GM12865 (cell line): ENCODE results near the gene NDOR1.

Experiments used
- DNase-seq: peaks from one replicate; pipeline ENCODE4 v3.0.0; 2010; ENCODE audit warnings: low read depth
- H3K4me3 ChIP-seq: 2 replicates; pipeline ENCODE4 v1.5.1; 2011; ENCODE audit warnings: mild to moderate bottlenecking, low read depth, low read length, control low read depth
- TF ChIP-seq, protein P1 (sequence below): IDR thresholded peaks from 2 replicates; pipeline ENCODE4 v1.5.1; 2011; ENCODE audit warnings: low read length, control low read depth, low read depth, inconsistent platforms; ENCODE audit not compliant: insufficient read depth; ENCODE audit errors: missing control alignments

Gene NDOR1

DNA sequence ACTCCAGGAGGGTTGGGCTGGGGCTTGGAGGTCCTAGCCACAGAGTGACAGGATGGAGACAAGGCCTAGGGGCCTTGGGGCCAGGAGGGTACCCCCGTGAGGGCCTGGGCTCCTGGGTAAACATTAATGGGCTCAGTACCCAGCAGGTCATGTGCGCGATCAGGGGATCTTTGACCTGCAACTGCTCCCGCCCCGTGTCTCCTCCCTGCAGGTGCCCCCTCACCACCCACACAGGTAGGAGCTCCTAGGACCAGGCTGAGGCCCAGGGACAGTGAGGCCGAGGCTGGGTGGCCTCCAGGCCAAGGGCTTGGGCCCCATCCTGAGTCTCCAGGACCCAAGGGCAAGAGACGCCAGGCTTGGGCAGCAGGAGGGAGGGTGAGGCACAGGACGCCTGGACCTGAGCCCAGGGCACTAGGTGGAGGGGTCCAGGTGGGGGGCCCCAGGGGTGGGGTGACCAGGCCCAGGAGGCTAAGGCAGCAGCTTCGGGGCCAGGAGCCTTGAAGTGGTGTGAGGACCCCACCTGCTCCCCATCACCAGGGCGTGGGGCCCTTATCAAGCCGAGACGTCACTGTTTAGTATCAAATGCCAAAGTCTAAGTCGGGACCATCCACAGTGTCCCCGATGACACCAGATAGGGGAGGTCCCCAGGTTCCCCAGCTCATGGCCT is 25.3 kb downstream of the NDOR1 start, which contains the start of gene SLC34A3:
SLC34A3 (plus strand) TSS at position 197 of the 667 bp plus-strand sequence. CDS start 802 bp downstream, outside the sequence.
- no peak for DNase-seq
- TF ChIP-seq, protein P1, sequence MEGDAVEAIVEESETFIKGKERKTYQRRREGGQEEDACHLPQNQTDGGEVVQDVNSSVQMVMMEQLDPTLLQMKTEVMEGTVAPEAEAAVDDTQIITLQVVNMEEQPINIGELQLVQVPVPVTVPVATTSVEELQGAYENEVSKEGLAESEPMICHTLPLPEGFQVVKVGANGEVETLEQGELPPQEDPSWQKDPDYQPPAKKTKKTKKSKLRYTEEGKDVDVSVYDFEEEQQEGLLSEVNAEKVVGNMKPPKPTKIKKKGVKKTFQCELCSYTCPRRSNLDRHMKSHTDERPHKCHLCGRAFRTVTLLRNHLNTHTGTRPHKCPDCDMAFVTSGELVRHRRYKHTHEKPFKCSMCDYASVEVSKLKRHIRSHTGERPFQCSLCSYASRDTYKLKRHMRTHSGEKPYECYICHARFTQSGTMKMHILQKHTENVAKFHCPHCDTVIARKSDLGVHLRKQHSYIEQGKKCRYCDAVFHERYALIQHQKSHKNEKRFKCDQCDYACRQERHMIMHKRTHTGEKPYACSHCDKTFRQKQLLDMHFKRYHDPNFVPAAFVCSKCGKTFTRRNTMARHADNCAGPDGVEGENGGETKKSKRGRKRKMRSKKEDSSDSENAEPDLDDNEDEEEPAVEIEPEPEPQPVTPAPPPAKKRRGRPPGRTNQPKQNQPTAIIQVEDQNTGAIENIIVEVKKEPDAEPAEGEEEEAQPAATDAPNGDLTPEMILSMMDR: no peak
- H3K4me3 ChIP-seq: no peak within 1 kb of the TSS

DNA sequence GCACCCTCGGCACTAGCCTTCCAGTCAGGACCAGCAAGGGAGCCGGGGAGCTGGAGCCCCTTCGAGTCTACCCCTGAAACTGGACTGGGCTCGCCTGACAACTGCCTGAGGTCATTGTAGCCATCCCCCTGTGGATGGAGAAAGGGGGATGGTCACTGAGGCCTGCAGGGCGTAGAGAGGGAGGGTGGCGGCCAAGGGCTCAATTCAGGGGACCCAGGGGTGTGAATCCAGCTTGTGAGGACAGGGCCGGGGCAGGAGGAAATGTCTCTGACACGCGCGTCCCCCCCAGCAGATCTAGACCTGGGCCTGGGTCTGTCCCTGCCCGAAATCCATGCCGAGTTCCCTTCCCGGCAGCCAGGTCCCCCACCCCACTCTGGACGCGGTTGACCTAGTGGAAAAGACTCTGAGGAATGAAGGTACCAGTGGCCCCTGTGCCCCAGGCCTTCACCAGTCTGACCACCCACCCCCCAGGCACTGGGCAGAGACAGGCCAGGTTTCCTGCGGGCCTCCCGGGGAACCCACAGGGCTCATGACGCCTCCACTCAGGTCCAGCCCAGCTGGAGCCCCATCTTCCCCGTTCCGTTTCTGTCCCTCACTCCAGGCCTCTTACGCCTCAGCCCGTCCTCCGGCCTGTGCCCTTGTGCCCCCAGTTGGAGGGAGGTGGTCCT is 26.0 kb downstream of the NDOR1 start:
- no peak overlapping the region for H3K4me3 ChIP-seq
- TF ChIP-seq, protein P1: no peak
- DNase-seq: no peak

DNA sequence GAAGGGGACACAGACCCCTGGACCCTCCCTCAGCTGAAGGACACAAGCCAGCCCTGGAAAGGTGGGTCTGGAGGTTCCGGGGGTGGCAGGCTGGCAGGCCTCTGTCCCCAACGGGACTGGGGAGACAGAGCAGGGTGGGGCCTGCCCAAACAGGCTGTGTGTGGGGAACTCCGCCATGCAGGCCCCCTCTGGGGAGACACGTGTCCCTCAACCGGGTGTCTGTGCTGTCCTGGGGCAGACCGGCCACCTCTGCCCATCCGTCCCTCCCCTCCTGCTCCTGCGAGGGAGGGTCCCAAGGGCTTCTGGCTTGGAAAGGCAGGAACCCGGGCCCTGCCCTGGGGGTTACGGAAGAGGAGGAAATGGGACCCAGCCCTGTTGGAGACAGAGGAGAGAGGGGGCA is 26.6 kb downstream of the NDOR1 start:
- TF ChIP-seq, protein P1: no peak
- no peak overlapping the region for H3K4me3 ChIP-seq
- DNase-seq: no peak

DNA sequence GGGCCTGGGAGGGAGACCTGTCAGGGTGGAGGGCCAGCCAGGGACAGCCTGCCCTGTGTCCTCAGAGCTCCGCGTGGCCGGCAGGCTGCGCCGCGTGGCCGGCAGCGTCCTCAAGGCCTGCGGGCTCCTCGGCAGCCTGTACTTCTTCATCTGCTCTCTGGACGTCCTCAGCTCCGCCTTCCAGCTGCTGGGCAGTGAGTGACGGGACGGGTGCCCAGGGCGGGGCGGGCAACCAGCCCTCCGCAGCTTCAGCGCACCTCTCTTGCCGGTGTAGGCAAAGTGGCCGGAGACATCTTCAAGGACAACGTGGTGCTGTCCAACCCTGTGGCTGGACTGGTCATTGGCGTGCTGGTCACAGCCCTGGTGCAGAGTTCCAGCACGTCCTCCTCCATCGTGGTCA is 27.0 kb downstream of the NDOR1 start:
- no peak overlapping the region for H3K4me3 ChIP-seq
- TF ChIP-seq, protein P1: no peak
- no peak for DNase-seq

DNA sequence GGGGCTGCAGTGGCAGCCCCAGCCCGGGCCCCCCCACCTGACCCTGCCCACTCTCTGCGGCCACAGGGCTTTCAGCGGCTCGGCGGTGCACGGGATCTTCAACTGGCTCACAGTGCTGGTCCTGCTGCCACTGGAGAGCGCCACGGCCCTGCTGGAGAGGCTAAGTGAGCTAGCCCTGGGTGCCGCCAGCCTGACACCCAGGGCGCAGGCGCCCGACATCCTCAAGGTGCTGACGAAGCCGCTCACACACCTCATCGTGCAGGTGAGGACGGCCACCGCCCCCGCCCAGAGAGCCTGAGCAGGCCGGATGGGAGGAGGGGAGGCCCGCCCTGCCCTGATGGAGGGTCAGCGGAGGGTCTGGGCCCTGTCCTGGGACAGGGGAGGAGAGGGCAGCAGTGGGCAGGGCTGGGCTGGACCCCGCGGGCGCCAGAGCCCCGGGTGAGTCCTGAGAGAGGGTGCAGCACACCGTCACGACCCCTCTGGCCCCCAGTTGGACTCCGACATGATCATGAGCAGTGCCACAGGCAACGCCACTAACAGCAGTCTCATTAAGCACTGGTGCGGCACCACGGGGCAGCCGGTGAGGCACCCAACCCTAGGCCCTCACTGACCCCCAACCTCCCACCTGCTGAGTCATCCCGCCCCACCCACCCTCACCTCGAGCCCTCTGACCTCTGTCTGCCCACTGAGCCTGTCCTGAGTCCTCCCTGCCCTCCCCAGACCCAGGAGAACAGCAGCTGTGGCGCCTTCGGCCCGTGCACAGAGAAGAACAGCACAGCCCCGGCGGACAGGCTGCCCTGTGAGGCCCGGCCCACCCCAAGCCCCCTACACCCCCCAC is 27.9 kb downstream of the NDOR1 start:
- H3K4me3 ChIP-seq: no peak overlapping the region

DNA sequence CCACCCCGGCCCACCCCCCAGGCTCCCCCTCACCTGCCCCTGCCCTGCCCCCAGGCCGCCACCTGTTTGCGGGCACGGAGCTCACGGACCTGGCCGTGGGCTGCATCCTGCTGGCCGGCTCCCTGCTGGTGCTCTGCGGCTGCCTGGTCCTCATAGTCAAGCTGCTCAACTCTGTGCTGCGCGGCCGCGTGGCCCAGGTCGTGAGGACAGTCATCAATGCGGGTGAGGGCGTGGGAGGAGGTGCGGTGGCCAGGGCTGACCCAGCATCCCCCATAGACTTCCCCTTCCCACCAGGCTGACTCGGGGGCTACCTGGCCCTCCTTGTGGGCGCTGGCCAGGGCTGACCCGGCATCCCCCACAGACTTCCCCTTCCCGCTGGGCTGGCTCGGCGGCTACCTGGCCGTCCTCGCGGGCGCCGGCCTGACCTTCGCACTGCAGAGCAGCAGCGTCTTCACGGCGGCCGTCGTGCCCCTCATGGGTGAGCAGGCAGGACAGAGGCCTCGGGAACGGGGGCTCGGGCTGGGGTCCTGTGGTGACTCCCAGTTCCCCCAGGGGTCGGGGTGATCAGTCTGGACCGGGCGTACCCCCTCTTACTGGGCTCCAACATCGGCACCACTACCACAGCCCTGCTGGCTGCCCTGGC is 28.7 kb downstream of the NDOR1 start:
- H3K4me3 ChIP-seq: no peak overlapping the region
- no peak for DNase-seq
- TF ChIP-seq, protein P1: no peak

More for the DNA sequence above, 27.9 kb downstream of the NDOR1 start:
- TF ChIP-seq, protein P1: no peak
- DNase-seq: no peak
